Measurements from ENCODE around the gene OSBPL9.

DNA sequence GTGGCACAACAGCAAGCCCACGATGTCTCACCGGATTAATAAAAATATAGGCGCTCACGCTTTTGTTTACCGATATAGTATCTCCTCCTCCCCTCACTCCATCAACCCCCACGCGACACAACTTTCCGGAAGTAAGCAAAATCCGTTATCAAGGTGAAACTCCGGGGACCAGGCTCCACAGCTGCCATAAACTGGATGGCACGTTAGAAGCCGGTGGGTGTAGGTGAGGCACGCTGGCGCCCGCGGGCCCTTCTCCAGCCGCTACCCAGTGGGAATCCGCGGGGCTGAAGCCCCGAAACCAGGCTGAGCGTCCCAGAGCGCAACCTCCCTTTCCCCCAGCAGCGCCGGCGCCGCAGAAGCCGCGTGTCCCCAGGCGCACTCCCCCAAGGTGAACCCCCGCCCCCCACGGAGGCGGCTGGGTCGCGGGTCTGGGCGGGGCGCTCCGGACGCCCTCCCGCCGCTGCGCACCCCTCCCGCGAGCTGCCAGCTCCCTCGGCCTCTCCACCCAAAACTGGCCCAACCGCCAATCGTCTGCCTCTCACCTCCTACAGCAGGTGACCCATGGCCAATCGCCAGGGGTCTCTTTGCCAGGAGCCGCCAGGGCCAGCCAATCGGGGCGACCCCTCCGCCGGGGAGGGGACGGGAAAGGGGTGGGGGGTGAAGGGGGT is 112.4 kb downstream of the OSBPL9 start:
- TF ChIP-seq POLR2A (IDR thresholded peaks at IDR 0.05; ENCODE audit: low read depth, low read length) = peak; percentile 88; the same call in 1 of the 2 replicates
- TF ChIP-seq POLR2AphosphoS5 (IDR thresholded peaks at IDR 0.05; ENCODE audit: low read depth, low read length) = peak; percentile 78

All from GM12892 (cell line).